Heart right ventricle (tissue), 16 donors: Measurements from ENCODE around the gene LRRC47. TPM values are rescaled to one million over a fixed set of nuclear protein-coding genes. Genes with fewer than 3 reads are reported as not detected.

ENCODE experiments used
- ATAC-seq, 8 donors: fragments of 200-7000 bp; cut with Tn5 transposase; one replicate each; pipeline ENCODE4 v1.9.1; 2020; ENCODE audit warnings: mild to moderate bottlenecking in 8 of 8, moderate library complexity in 8 of 8, moderate number of reproducible peaks in 1 of 8
- DNase-seq, 2 donors: peaks; one replicate each; pipeline ENCODE4 v3.0.0-alpha.2; 2020
- H3K27ac ChIP-seq, 10 donors: fragments of 200-600 bp; sonication (generic) in 2 of 10; one replicate each; pipeline versions ENCODE4 v1.5.0 to v1.8.0; 2020 to 2022; ENCODE audit warnings: mild to moderate bottlenecking in 3 of 10
- H3K27me3 ChIP-seq, 7 donors: fragments of 200-600 bp; one replicate each; pipeline ENCODE4 v1.8.0; 2021 to 2022; ENCODE audit warnings: mild to moderate bottlenecking in 2 of 7
- H3K36me3 ChIP-seq, 9 donors: fragments of 200-600 bp; sonication (generic) in 1 of 9; one replicate each; pipeline versions ENCODE4 v1.5.0 to v1.8.0; 2020 to 2022; ENCODE audit warnings: mild to moderate bottlenecking in 2 of 9
- H3K4me1 ChIP-seq, 9 donors: fragments of 200-600 bp; sonication (generic) in 1 of 9; one replicate each; pipeline versions ENCODE4 v1.5.0 to v1.8.0; 2020 to 2022; ENCODE audit warnings: mild to moderate bottlenecking in 4 of 9
- H3K4me3 ChIP-seq, 10 donors: fragments of 200-600 bp; sonication (generic) in 2 of 10; one replicate each; pipeline versions ENCODE4 v1.5.0 to v1.8.0; 2020 to 2022; ENCODE audit warnings: mild to moderate bottlenecking in 7 of 10, moderate library complexity in 2 of 10
- H3K9me3 ChIP-seq, 11 donors: fragments of 200-600 bp in 10 of 11; sonication (generic) in 2 of 11; one replicate each; pipeline versions ENCODE4 v1.5.0 to v1.8.0; 2013 to 2022; ENCODE audit warnings: mild to moderate bottlenecking in 2 of 11, control low read depth in 1 of 11, moderate library complexity in 1 of 11
- WGBS, 2 donors: extraction: QIAGEN DNeasy Blood & Tissue Kit; methylation state at CpG; one replicate each; pipeline ENCODE4 v1.1.7; 2013; ENCODE audit warnings: inconsistent platforms in 1 of 2; 5-methylcytosine and 5-hydroxymethylcytosine counted together
- intact Hi-C, 10 donors: fragments of 100-400 bp; cut with DNase I; formaldehyde crosslinking; loops; one replicate each; pipeline versions ENCODE4 v1.11.1 to v1.14.2; 2022
- polyA plus RNA-seq, 2 donors: library from polyadenylated mRNA; stranded (reverse); fragments of 200-250 nt; gene quantifications; one replicate each; pipeline ENCODE4 v1.2.3, GENCODE V29; 2013
- total RNA-seq, 10 donors: library from RNA; stranded (reverse); fragmentation: NEBNext Ultra II Directional in 3 of 10; extraction: Animal tissue kit (Norgen Biotek cat#: 25700) in 3 of 10; gene quantifications; one replicate each; pipeline versions ENCODE4 v1.2.1 to v1.2.4, GENCODE V29; 2021 to 2023
- TF ChIP-seq, protein P1 (sequence below), 9 donors: fragments of 200-600 bp; sonication (generic) in 2 of 9; IDR thresholded peaks; one replicate each; pipeline versions ENCODE4 v1.5.0 to v1.8.0; 2021 to 2022; ENCODE audit warnings: antibody characterized with exemption in 9 of 9, mild to moderate bottlenecking in 5 of 9, moderate library complexity in 1 of 9
- donor health status: Arrhythmogenic right ventricular cardiomyopathy.
- donor health status: ischemic (EF 13 %, LVEDD 7.1; RV severe dilation, severe dysfunction).
- donor health status: healthy with polysubstance abuse.
- donor health status: DM: no; HTN: yes; CAD: no.
- donor health status: DM: no; HTN: no; CAD: no.
- donor health status: ischemic (EF 25% LVEDD 6.9; RV normal size, moderate dysfunction).
- donor health status: ischemic (EF 25% LVEDD 5.7; RV mildly dilated, moderate dysfunction).
- donor health status: healthy.
- donor health status: DM: yes; HTN: yes; CAD: no.
- donor health status: Ischemic cardiomyopathy.
- donor health status: ischemic (EF 35%, LVEDD 5.7; RV mildly dilated, moderate dysfunction).
- donor health status: nonischemic (EF 11% LVEDD 7.7; RV severe dilation, severe dysfunction).
- donor health status: DM: yes; HTN: yes; CAD: no.
- donor health status: PGD.
- donor health status: ischemic (EF 29% LVEDD 5.4; RV normal size, mild dysfunction).
- donor health status: nonischemic (EF 23%, LVEDD 6.1; RV moderate dilation, normal function).

Gene LRRC47
- total and polyA plus RNA-seq, 12 donors: 17.6 to 85.4 (median 69.8) TPM

DNA sequence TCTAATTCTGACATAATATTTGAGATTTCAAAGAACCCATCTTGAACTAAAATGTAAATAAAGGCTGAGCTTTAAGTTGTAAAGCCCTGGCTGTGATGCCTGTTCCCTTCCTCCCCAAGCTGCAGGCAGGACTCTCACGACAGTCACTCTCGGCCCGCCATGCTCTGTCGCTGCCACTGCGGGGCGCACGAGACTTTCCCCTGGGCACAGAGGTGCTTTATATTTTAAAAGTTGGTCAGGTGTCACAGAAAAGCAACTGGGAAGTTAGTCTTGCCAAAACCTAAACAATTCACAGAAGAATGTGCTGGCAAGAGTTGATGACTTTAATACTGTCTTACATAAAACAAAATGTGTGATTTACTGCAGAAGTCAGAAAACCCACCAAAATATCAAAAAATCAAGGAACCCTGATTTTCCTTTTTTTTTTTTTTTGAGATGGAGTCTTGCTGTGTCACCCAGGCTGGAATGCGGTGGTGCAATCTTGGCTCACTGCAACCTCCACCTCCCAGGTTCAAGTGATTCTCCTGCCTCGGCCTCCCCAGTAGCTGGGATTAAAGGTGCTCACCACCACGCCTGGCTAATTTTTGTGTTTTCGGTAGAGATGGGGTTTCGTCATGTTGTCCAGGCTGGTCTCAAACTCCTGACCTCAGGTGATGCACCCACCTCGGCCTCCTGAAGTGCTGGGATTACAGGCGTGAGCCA, 10.7 kb downstream of the LRRC47 start:
- 76 to 77% methylated on average over 14 of the region's 14 CpGs for WGBS, 2 donors
- DNase-seq (peak in 1 of 2 donors; percentile 0), ATAC-seq (no peak)
- peaks cover 0 to 97% (median 60%) of the 10 kb centered on the region in 9 donors for H3K36me3 ChIP-seq
- intact Hi-C loops: no loop called here
- H3K27ac ChIP-seq: no peak overlapping the region
- no peaks in the 10 kb centered on the region for H3K27me3 ChIP-seq
- peaks cover 0 to 32% (median 21%) of the 10 kb centered on the region in 9 donors for H3K4me1 ChIP-seq
- H3K4me3 ChIP-seq: no peak overlapping the region
- no peaks in the 10 kb centered on the region for H3K9me3 ChIP-seq
- TF ChIP-seq, protein P1, sequence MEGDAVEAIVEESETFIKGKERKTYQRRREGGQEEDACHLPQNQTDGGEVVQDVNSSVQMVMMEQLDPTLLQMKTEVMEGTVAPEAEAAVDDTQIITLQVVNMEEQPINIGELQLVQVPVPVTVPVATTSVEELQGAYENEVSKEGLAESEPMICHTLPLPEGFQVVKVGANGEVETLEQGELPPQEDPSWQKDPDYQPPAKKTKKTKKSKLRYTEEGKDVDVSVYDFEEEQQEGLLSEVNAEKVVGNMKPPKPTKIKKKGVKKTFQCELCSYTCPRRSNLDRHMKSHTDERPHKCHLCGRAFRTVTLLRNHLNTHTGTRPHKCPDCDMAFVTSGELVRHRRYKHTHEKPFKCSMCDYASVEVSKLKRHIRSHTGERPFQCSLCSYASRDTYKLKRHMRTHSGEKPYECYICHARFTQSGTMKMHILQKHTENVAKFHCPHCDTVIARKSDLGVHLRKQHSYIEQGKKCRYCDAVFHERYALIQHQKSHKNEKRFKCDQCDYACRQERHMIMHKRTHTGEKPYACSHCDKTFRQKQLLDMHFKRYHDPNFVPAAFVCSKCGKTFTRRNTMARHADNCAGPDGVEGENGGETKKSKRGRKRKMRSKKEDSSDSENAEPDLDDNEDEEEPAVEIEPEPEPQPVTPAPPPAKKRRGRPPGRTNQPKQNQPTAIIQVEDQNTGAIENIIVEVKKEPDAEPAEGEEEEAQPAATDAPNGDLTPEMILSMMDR (IDR thresholded peaks at IDR 0.05): peak in 3 of 9 donors; percentile 15 to 31 (median 23)

DNA sequence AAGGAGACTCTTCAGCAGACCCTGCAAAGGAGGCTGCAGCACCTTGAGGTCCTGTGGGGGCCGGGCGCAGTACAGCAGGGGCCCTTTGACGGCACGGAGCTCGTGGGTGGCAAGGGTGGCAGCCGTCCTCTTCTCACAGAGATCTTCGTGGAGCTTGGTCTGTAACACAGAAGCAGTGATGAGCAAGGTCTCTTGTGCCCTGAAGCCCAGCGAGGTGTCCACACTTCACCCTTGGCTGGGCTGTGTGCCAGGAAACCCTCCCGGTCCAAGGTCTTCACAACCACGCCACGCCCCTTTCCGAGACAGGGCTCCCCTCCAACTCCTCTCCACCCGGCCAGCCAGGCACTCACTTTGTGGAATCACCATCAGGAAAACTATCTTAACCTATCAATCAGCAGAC, 11.3 kb downstream of the LRRC47 start:
- Histone ChIP-seq H3K4me3 (no peak overlapping the region), H3K9me3 (no peaks in the 10 kb centered on the region), H3K27ac (no peak overlapping the region), H3K27me3 (no peaks in the 10 kb centered on the region), H3K4me1 (peaks cover 0 to 26% (median 15%) of the 10 kb centered on the region in 9 donors), H3K36me3 (peaks cover 0 to 97% (median 65%) of the 10 kb centered on the region in 9 donors)
- intact Hi-C loops: no loop called here
- TF ChIP-seq, protein P1 (IDR thresholded peaks at IDR 0.05): no peak
- ATAC-seq (peak in 2 of 8 donors; percentile 21 to 40), DNase-seq (peak in 1 of 2 donors; percentile 57)
- 54 to 69% methylated on average over 13 of the region's 13 CpGs for WGBS, 2 donors

DNA sequence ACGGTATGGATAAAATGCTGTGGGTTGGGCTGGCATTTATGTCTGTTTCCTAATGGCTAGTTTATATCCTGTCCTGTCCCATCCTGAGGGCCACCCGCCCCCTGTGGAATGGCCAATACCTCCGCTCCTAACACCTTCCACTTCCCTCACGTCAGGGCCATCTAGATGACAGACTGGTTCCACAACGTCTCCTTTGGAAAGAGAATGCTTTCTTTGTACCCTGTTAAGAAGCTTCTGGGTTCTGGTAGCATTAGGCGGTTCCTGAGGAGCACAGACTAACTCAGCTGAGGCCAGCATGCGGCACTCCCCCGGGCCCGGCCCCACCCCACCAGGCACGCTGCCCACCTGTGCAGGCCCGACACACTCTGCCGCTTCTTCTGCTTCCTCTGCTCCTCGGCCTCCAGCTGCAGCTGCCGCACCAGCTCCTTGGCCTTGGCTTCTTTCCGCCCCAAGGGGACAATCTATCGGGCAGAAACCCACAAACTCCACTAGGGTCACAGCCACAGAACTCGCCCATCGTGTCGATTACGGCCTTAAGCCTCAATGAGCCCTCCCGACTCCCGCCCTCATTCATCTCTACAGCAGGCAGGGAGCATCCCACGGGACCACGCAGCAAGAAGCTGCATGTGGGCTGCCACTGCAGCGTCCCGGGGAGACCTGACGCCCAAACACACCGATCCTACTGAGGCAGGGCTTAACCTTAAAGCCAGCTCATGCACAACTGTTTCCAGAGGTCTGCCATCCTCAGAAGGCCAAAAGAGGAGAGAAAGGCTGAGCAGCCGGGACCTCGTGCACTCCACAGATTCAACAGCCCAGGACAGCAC, 12.4 kb downstream of the LRRC47 start:
- ATAC-seq: no peak

DNA sequence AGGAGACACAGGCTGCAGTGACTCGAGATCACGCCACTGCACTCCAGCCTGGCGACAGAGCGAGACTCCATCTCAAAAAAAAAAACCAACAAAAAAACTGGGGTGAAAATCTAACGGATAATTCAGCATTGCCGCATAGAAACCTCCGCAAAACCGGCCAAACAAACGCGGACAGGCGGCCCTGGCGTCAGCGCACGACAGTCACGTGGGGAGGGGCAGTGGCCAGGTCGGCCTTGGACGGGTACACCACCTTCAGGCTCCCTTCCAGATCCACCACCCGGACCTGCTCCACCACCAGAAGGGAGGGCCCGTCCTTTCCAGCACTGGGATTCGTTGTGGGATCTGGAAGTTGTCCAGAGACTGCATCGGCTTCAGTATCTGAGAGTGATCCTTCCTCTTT, 15.4 kb downstream of the LRRC47 start:
- Histone ChIP-seq H3K4me1 (peaks cover 0 to 13% (median 3%) of the 10 kb centered on the region in 9 donors), H3K27me3 (no peaks in the 10 kb centered on the region), H3K27ac (no peak overlapping the region), H3K9me3 (no peaks in the 10 kb centered on the region), H3K36me3 (peaks cover 0 to 84% (median 59%) of the 10 kb centered on the region in 9 donors), H3K4me3 (no peak overlapping the region)
- TF ChIP-seq, protein P1 (IDR thresholded peaks at IDR 0.05): no peak
- DNase-seq (no peak), ATAC-seq (no peak)
- intact Hi-C loops: no loop called here
- WGBS, 2 donors: 87 to 89% methylated on average over 21 of the region's 21 CpGs

More for the DNA sequence above, 12.4 kb downstream of the LRRC47 start:
- H3K36me3 ChIP-seq: peaks cover 0 to 98% (median 77%) of the 10 kb centered on the region in 9 donors
- H3K9me3 ChIP-seq: no peaks in the 10 kb centered on the region
- TF ChIP-seq, protein P1 (IDR thresholded peaks at IDR 0.05): no peak
- no peak overlapping the region for H3K27ac ChIP-seq
- 92% methylated on average over 30 of the region's 30 CpGs for WGBS, 2 donors
- no peak for DNase-seq
- H3K27me3 ChIP-seq: no peaks in the 10 kb centered on the region
- no peak overlapping the region for H3K4me3 ChIP-seq
- intact Hi-C loops: no loop called here
- H3K4me1 ChIP-seq: peaks cover 0 to 14% (median 4%) of the 10 kb centered on the region in 9 donors
